ENCODE measurements around the gene FAM167B.

- TF ChIP-seq FOXM1 (IDR thresholded peaks at IDR 0.05; ENCODE audit: borderline replicate concordance, low read depth) = no peak
- TF ChIP-seq CREB1 (IDR thresholded peaks at IDR 0.05; ENCODE audit: low read depth) = no peak
- no peak for TF ChIP-seq ZBTB7A (IDR thresholded peaks at IDR 0.05; ENCODE audit: low read depth)
- TF ChIP-seq CEBPB (IDR thresholded peaks at IDR 0.05) = no peak
- TF ChIP-seq, protein P1, sequence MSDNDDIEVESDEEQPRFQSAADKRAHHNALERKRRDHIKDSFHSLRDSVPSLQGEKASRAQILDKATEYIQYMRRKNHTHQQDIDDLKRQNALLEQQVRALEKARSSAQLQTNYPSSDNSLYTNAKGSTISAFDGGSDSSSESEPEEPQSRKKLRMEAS (IDR thresholded peaks at IDR 0.05) = no peak
- TF ChIP-seq TAF1 (IDR thresholded peaks at IDR 0.05; ENCODE audit: low read depth) = no peak
- no peak for TF ChIP-seq EP300 (IDR thresholded peaks at IDR 0.05; ENCODE audit: borderline replicate concordance)
- no peak for TF ChIP-seq EGR1 (IDR thresholded peaks at IDR 0.05)
- no peak for TF ChIP-seq USF1 (IDR thresholded peaks at IDR 0.05)
- TF ChIP-seq TCF12 (IDR thresholded peaks at IDR 0.05; ENCODE audit: low read depth) = no peak
- TF ChIP-seq TEAD4 (IDR thresholded peaks at IDR 0.05) = no peak
- no peak for TF ChIP-seq REST (IDR thresholded peaks at IDR 0.05; ENCODE audit: low read depth)
- TF ChIP-seq YY1 (IDR thresholded peaks at IDR 0.05; ENCODE audit: low read depth) = no peak
- TF ChIP-seq RAD21 (IDR thresholded peaks at IDR 0.05; ENCODE audit: low read depth) = no peak
Observed at GRCh38 chr1:32199043-32199716, 47.8 kb upstream of the FAM167B start.

Measured in Ishikawa (cell line).